ENCODE measurements around the gene EHMT2.
"Not testable (repeated sequence)": the region's sequence is repeated elsewhere in the genome, so short reads cannot be mapped to it uniquely, and the experiment has no call there.

The EHMT2 gene

DNA sequence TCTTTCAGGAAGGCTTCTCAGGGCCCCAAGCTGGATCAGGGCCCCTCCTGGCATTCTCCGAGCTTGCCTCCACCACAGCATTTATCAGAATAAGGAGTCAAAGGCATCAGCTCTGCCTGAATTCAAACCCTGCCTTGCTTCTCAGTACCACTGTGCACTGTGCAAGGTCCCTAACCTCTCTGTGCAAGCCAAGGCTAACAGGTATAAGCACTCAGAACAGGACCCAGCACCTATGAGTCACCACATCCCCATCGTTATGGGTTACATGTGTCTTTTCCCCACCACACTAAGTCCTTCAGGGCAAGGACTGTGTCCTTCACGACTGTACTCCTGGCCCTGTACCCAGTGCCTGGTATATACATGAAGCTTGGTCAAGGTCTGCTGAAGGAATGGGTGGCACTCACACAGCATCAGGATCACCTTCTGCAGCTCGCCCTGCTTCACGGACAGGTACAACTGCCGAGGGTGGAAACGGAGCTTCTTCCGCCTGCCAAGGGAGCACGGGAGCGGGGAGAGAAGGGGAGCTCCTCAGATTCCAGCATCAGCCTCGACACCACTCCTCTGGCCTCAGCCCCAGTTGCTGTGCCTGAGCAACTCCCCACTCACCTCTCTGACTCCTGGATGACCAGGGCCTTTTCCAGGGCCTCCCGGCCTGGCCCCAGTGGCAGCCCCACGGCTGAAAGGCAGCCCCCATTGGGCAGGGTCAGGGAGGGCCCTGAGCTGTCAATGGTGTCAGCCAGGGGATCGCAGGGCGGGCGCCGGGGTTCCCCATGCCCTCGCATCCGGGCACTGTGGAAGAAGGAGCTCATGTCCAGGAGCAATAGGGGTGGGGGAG is 10.1 kb downstream of the EHMT2 start:
- DNase-seq = no peak

- no peak for DNase-seq
These were observed 10.9 kb downstream of the EHMT2 start for GRCh38 chr6:31886541-31886991.

- DNase-seq = no peak
These were observed 12.9 kb downstream of the EHMT2 start for GRCh38 chr6:31884528-31885035.

- DNase-seq = no peak
These were observed 13.8 kb downstream of the EHMT2 start for GRCh38 chr6:31883676-31884075.

DNA sequence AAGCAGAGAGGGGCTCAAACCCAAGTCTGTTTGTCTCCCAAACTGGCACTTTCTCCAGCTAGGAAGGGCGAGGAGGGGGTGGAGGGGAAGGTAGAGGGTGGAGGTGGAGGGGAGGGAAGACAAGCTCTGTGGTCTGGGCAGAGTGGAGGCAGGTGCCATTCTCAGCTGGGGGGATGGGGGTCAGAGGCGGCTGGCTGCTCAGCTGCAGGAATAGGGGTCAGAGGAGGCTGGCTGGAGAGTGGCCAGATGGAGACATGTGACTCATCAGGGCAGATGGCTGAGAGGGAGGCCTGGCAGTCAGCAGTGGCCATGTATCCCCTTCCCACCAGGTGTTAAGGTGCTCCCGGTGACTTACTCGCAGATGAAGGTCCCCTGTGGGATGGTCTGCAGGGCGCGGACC is 15.2 kb downstream of the EHMT2 start:
- DNase-seq = no peak

DNA sequence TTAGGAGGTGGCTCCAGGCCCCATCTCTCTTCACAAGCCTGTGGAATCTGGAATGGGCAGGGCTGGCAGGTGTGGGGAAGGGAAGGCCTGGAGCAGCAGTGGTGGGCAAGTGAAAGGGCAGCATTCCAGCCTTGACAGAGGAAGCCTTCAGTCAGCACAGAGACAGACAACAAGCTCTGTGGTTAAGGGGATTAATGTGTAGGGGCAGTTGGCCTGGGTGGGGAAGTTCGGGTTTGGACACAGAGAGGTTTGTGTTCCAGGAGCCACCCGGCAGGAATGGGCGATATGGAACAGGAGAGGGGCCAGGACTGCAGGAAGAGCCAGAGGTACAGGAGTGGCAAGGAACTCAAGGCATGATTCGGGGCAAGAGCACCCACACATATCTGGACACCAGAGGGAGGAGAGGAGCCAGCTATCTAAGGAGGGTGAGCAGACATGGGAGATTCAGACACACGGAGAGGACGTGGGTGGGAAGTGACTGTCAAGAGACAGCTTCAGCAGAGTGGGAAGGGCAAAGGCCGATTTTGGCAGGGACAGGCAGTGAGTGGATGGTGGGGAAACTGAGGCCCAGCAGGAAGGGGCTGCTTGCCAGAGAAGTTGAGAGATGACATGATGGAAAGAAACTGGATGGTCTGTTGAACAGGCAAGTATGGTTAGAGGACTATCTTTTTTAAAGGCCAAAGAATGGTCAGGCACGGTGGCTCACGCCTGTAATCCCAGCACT is 16.2 kb downstream of the EHMT2 start:
- DNase-seq = no peak

- no peak for DNase-seq
These were observed 16.9 kb downstream of the EHMT2 start for GRCh38 chr6:31880616-31881015.

DNA sequence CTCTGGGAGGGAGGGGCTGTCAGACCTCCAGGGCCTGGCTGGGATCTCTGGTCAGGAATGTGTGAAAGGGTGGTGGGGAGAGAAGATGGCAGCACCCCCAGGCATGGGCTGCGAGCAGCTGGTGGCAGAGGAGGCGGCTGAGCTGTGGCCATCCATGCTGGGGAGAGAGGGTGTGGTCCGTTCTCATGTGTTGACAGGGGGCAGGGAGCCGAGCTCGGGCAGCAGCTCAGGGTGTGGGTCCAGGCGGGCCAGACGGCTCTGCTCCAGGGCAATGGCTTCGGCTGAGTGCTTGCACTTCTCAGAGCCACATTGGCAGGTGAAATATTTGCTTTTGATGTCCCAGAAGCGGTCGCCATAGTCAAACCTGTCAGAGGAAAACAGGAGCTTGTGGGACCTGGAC is 17.6 kb downstream of the EHMT2 start:
- no peak for DNase-seq

DNA sequence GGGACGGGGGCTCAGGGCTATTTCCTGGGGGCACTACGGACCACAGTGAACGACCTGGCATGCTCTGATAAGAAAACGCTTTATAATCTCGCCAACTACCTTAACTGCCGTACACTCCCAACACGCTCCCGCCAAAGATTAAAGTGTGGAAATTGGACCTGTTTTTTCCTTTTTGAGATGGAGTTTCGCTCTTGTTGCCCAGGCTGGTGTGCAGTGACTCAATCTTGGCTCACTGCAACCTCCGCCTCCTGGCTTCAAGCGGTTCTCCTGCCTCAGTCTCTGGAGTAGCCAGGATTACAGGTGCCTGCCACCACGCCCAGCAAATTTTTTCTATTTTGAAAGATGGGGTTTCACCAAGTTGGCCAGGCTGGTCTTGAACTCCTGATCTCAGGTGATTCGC is 18.4 kb downstream of the EHMT2 start:
- no peak for DNase-seq

DNA sequence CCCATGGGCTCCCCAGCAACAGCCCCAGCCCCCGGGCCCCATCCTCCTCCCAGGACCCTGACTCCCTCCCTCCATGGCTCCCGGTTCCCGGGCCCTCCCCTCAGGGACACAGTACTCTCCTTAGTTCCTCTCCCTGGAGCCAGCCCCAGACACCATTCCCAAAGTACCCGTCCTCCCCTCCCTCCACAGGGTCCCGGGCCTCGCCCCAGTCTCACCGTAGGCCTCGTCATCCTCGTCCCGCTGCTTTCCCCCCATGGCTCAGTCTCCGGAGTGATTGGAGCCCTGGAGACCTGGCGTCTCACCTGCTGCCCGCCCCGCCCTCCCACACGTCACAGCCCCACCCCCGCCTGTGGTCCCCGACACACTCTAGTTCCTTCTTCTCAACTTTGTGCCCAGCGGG is 18.8 kb downstream of the EHMT2 start, which contains the start of gene SLC44A4:
SLC44A4 (minus strand) TSS at position 272 of the 400 bp plus-strand sequence; CDS start at position 255, 17 bp downstream.
- DNase-seq = no peak

- DNase-seq = no peak
These were observed 19.3 kb downstream of the EHMT2 start for GRCh38 chr6:31878222-31878621.

GRCh38 chr6:31877651-31878161 is 19.8 kb downstream of the EHMT2 start:
- no peak for DNase-seq

GRCh38 chr6:31877125-31877650 is 20.3 kb downstream of the EHMT2 start:
- DNase-seq = no peak

DNA sequence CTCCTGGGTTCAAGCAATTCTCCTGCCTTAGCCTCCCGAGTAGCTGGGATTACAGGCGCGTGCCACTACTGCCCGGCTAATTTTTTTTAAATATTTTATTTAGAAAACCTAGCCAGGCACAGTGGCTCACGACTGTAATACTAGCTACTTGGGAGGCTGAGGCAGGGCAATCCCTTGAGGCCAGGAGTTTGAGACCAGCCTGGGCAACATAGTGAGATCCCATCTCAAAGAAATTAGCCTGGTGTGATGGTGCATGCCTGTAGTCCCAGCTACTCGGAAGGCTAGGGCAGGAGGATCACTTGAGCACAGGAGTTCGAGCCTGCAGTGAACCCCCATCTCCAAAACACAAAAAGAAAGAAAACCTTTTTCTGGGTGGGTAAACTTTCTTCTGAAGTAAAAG is 21.1 kb downstream of the EHMT2 start:
- DNase-seq = no peak

- DNase-seq = no peak
These were observed 21.6 kb downstream of the EHMT2 start for GRCh38 chr6:31875877-31876276.

DNA sequence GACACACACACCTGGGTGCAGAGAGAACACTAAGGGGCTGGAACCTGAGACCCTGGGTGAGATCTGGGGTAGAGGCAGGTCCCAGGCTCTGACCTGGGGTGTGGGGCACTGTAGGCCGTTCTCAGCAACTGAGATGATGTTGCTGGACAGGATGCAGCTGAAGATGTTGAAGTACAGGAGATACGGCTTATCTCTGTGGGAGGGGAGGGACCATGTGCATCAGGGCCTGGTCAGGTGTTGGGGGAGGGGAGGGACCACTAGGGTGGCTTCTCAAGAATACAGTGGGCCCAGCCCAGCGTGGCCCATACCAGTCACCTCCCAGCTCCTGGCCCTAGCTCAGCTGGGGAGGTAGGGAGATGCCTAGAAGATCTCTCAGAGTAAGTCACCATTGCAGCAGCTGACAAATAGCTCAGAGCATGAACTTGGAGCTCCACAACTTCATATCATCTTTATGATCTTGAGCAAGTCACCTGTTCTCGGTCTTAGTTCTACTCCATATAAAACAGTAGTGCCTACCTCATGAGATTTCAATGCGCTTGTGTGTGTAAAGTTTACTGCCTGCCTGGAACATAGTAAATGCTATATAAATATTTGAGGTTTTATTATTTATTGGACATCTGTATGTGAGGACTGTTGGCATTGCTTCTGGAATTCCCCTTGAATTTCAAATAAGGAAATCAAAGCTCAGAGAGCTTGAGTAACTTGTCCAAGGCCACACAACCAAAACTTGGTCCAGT is 22.5 kb downstream of the EHMT2 start:
- DNase-seq = no peak

DNA sequence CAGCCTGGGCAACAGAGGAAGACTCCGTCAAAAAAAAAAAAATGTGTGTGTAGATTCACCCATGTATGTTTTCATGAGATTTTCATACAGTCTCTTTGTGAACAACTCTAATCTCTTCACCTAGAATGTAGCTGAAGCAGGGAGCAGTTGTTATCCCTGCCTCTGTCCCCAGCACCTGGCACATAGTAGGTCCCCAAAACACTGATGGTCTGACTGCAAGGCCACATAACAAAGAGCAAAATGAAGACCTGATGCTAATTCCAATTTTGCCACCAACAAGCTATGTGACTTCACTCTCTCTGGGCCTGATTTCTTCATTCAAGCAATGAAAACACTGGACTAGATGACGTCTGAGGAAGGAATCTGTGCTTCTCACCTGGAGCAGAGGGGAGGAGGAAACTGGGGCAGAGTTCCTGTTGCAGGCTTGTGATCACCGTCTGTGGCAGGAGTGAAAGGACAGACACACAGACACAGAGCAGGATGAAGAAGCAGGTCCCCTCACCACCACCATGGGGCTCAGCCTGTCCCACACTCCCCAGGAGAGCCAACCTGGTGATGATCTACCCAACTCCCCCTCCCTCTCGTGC is 23.3 kb downstream of the EHMT2 start:
- DNase-seq = no peak

DNA sequence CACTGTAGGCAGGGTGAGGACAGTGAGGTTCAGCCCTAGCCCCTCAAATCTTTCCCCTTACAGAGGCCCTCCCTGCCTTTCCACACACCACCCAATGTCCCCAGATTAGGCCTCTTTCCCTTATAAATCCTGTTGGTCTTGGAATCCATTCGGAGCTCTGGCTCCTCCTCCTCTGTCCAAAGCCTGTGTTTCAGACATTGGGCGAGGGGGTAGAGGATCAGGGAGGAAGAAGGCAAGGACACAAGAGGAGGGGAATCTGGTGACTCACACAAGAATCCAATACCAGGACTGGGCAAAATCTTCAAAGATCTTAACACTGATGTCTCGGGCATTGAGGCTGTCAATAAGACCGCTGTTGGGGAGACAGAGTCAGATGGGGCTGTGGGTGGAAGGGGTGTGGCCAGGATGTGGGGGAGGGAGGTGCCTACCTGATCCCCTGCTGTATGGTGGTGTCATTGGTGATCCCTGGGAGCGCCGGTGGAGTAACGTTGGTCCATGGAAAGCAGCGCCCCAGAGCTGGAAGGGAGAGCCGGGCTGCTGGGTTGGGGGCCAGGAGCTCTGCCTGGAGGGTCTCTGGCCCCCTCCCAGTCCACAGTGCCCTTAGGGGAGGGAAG is 26.3 kb downstream of the EHMT2 start:
- DNase-seq = no peak

GRCh38 chr6:31870385-31870921 is 27.0 kb downstream of the EHMT2 start:
- DNase-seq = no peak

DNA sequence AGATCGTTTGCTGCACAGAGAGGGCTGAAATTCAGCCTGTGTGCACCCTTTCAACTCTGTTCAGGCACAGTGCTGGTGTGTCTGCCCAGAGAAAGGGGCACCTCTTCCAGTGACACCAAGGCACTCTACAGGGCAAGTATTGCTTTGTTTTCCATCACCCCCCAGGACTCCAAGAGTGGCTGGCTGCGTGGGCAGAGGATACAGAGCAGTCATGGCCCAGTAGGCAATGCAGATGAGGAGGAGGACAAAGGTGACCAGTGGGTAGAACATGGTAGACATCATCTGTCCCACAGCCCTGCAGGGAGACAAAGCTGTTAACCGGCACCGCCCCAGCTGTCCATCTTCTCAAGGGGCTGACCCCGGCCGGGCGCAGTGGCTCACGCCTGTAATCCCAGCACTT is 28.2 kb downstream of the EHMT2 start:
- DNase-seq = no peak

- not testable (repeated sequence) for DNase-seq
These were observed 28.9 kb downstream of the EHMT2 start for GRCh38 chr6:31868658-31868971.
